Neural cell (in vitro differentiated cells): Measurements from ENCODE around the gene PPM1D.

ENCODE experiments used
- CTCF ChIP-seq: fragments of 450-650 bp; IDR thresholded peaks from 2 replicates; pipeline ENCODE4 v1.5.1; 2014; ENCODE audit warnings: antibody characterized with exemption, mild to moderate bottlenecking, moderate library complexity; ENCODE audit not compliant: poor library complexity, severe bottlenecking
- EP300 ChIP-seq: fragments of 450-650 bp; conservative IDR thresholded peaks from 2 replicates; pipeline ENCODE4 v1.6.1; 2014; ENCODE audit warnings: antibody characterized with exemption, mild to moderate bottlenecking, moderate library complexity; ENCODE audit not compliant: poor library complexity, severe bottlenecking
- EZH2 ChIP-seq: fragments of 200-600, 300-800 bp; shearing (Covaris generic), sonication (generic); IDR thresholded peaks from 2 replicates; pipeline ENCODE4 v1.6.1; 2014; ENCODE audit warnings: antibody characterized with exemption, low read length, borderline replicate concordance, mild to moderate bottlenecking; ENCODE audit not compliant: insufficient read depth, poor library complexity, severe bottlenecking
- MXI1 ChIP-seq: fragments of 450-650 bp; conservative IDR thresholded peaks from 2 replicates; pipeline ENCODE4 v1.6.1; 2014; ENCODE audit warnings: antibody characterized with exemption, mild to moderate bottlenecking; ENCODE audit not compliant: poor library complexity, severe bottlenecking
- POLR2AphosphoS5 ChIP-seq: IDR thresholded peaks from 2 replicates; pipeline ENCODE4 v1.6.1; 2012
- RAD21 ChIP-seq: fragments of 450-650 bp; conservative IDR thresholded peaks from 2 replicates; pipeline ENCODE4 v1.6.1; 2014; ENCODE audit warnings: antibody characterized with exemption, mild to moderate bottlenecking, moderate library complexity
- SMC3 ChIP-seq: fragments of 450-650 bp; conservative IDR thresholded peaks from 2 replicates; pipeline ENCODE4 v1.6.1; 2014; ENCODE audit warnings: antibody characterized with exemption, mild to moderate bottlenecking, moderate library complexity; ENCODE audit not compliant: poor library complexity
- TAF1 ChIP-seq: IDR thresholded peaks from 2 replicates; pipeline ENCODE4 v1.6.1; 2012; ENCODE audit warnings: low read depth

- TF ChIP-seq CTCF, result no peak
- no peak for TF ChIP-seq RAD21
- no peak for TF ChIP-seq POLR2AphosphoS5
- no peak for TF ChIP-seq EZH2
- no peak for TF ChIP-seq SMC3
- no peak for TF ChIP-seq TAF1
- no peak for TF ChIP-seq MXI1
- no peak for TF ChIP-seq EP300
Measured at GRCh38 chr17:60618080-60618479, 18.1 kb downstream of the PPM1D start.
